IMR-90 (cell line): ENCODE results near the gene RAB3C. TPM values are rescaled to one million over a fixed set of nuclear protein-coding genes. Genes with fewer than 3 reads are reported as not detected.

Source experiments
- ATAC-seq: fragments of 200-7000 bp; cut with Tn5 transposase; 2 replicates; pipeline ENCODE4 v1.9.1; 2020; ENCODE audit warnings: low read depth, mild to moderate bottlenecking, moderate library complexity
- BruUV-seq: library from RNA; stranded (reverse); fragments of 400-500 nt; replicated peaks from 2 replicates; lab custom pipeline; 2021; lab: Mats Ljungman, UMichigan
- CTCF ChIA-PET: fragments of 300-600 bp; formaldehyde crosslinking; extraction: SDS; loops from one replicate; lab custom pipeline; 2021; ENCODE audit warnings: antibody characterized with exemption; lab: Yijun Ruan, JAX
- POLR2A ChIA-PET: fragments of 300-600 bp; sonication (Branson Sonifier 250); formaldehyde crosslinking; loops from one replicate; lab custom pipeline; 2022; ENCODE audit warnings: antibody characterized with exemption; ENCODE audit not compliant: unreplicated experiment; lab: Charles Lee
- DNase-seq: peaks from one replicate; pipeline ENCODE4 v3.0.0; 2013
- H2AFZ ChIP-seq: replicated peaks from 2 replicates; pipeline ENCODE3; 2013; ENCODE audit warnings: low read length, mild to moderate bottlenecking; ENCODE audit not compliant: poor library complexity
- H2AK5ac ChIP-seq: 2 replicates; pipeline ENCODE4 v1.6.1; 2013; ENCODE audit warnings: low read depth, low read length, inconsistent platforms
- H2AK9ac ChIP-seq: replicated peaks from 2 replicates; pipeline ENCODE3; 2013; ENCODE audit warnings: mild to moderate bottlenecking, low read depth, low read length, moderate library complexity; ENCODE audit not compliant: poor library complexity
- H2BK120ac ChIP-seq: 2 replicates; pipeline ENCODE4 v1.6.1; 2013; ENCODE audit warnings: low read depth, low read length, inconsistent platforms
- H2BK15ac ChIP-seq: 3 replicates; pipeline ENCODE4 v1.6.1; 2013; ENCODE audit warnings: low read depth, low read length, inconsistent platforms
- H2BK20ac ChIP-seq: 2 replicates; pipeline ENCODE4 v1.6.1; 2013; ENCODE audit warnings: low read depth, mild to moderate bottlenecking, inconsistent platforms, low read length, moderate library complexity
- H2BK5ac ChIP-seq: 2 replicates; pipeline ENCODE4 v1.6.1; 2013; ENCODE audit warnings: mild to moderate bottlenecking, low read depth, low read length, inconsistent platforms; ENCODE audit not compliant: poor library complexity, severe bottlenecking
- H3K14ac ChIP-seq: replicated peaks from 2 replicates; pipeline ENCODE4 v1.6.1; 2013; ENCODE audit warnings: low read depth, low read length, inconsistent platforms
- H3K18ac ChIP-seq: 2 replicates; pipeline ENCODE4 v1.6.1; 2013; ENCODE audit warnings: low read depth, low read length, control low read depth
- H3K23ac ChIP-seq: 2 replicates; pipeline ENCODE4 v1.6.1; 2013; ENCODE audit warnings: low read depth, low read length, inconsistent platforms
- H3K27ac ChIP-seq: 2 replicates; pipeline ENCODE4 v1.5.1; 2013; ENCODE audit warnings: mild to moderate bottlenecking, control low read depth, low read length; ENCODE audit not compliant: insufficient read depth
- H3K27me3 ChIP-seq: 2 replicates; pipeline ENCODE4 v1.6.1; 2013; ENCODE audit warnings: low read length; ENCODE audit not compliant: control insufficient read depth, insufficient read depth
- H3K36me3 ChIP-seq: 2 replicates; pipeline ENCODE4 v1.6.1; 2013; ENCODE audit warnings: low read length, mixed read lengths; ENCODE audit not compliant: control insufficient read depth, insufficient read depth
- H3K4ac ChIP-seq: 2 replicates; pipeline ENCODE4 v1.6.1; 2013; ENCODE audit warnings: low read depth, low read length, inconsistent platforms
- H3K4me1 ChIP-seq: 2 replicates; pipeline ENCODE4 v1.6.1; 2013; ENCODE audit warnings: low read length, mixed read lengths; ENCODE audit not compliant: control insufficient read depth, insufficient read depth
- H3K4me2 ChIP-seq: 2 replicates; pipeline ENCODE4 v1.6.1; 2013; ENCODE audit warnings: low read depth, mild to moderate bottlenecking, control low read depth, low read length, moderate library complexity
- H3K4me3 ChIP-seq: 2 replicates; pipeline ENCODE4 v1.5.1; 2013; ENCODE audit warnings: low read depth, mild to moderate bottlenecking, control low read depth, low read length, moderate library complexity; ENCODE audit not compliant: insufficient read depth
- H3K56ac ChIP-seq: 2 replicates; pipeline ENCODE4 v1.6.1; 2013; ENCODE audit warnings: low read length, inconsistent platforms; ENCODE audit not compliant: insufficient read depth; ENCODE audit errors: extremely low read depth
- H3K79me1 ChIP-seq, 2 experiments: 2 replicates each; pipeline ENCODE4 v1.6.1; 2013; ENCODE audit warnings: low read length in 2 of 2, inconsistent platforms in 1 of 2, low read depth in 1 of 2
- H3K9ac ChIP-seq: 2 replicates; pipeline ENCODE4 v1.6.1; 2013; ENCODE audit warnings: low read depth, low read length, control low read depth
- H3K9me1 ChIP-seq: 2 replicates; pipeline ENCODE4 v1.6.1; 2013; ENCODE audit warnings: low read length, inconsistent platforms; ENCODE audit not compliant: insufficient read depth
- H3K9me3 ChIP-seq: 2 replicates; pipeline ENCODE4 v1.6.1; 2013; ENCODE audit warnings: low read length; ENCODE audit not compliant: control insufficient read depth, insufficient read depth
- H4K20me1 ChIP-seq: 2 replicates; pipeline ENCODE4 v1.6.1; 2013; ENCODE audit warnings: low read length, inconsistent platforms; ENCODE audit not compliant: insufficient read depth
- H4K5ac ChIP-seq: 2 replicates; pipeline ENCODE4 v1.6.1; 2013; ENCODE audit warnings: mild to moderate bottlenecking, low read depth, low read length, control low read depth
- H4K8ac ChIP-seq, 2 experiments: 2 replicates each; pipeline ENCODE4 v1.6.1; 2013; ENCODE audit warnings: low read depth in 2 of 2, low read length in 2 of 2, control low read depth in 1 of 2, inconsistent platforms in 1 of 2
- H4K91ac ChIP-seq: 2 replicates; pipeline ENCODE4 v1.6.1; 2013; ENCODE audit warnings: low read depth, low read length, inconsistent platforms; ENCODE audit not compliant: insufficient read depth
- BHLHE40 ChIP-seq: fragments of 150-350 bp; IDR thresholded peaks from 2 replicates; pipeline ENCODE4 v1.6.1; 2016; ENCODE audit warnings: mild to moderate bottlenecking, low read depth, low read length
- CEBPB ChIP-seq: IDR thresholded peaks from 2 replicates; pipeline ENCODE4 v1.6.1; 2012; ENCODE audit warnings: low read depth, low read length, improper control_type of control experiment
- CHD1 ChIP-seq: IDR thresholded peaks from 2 replicates; pipeline ENCODE4 v1.6.1; 2012; ENCODE audit warnings: low read depth, low read length, improper control_type of control experiment
- FOS ChIP-seq: fragments of 150-350 bp; IDR thresholded peaks from 2 replicates; pipeline ENCODE4 v1.6.1; 2016; ENCODE audit warnings: low read depth, low read length
- MAFK ChIP-seq: IDR thresholded peaks from 2 replicates; pipeline ENCODE4 v1.6.1; 2012; ENCODE audit warnings: low read depth, low read length, improper control_type of control experiment
- MAZ ChIP-seq: IDR thresholded peaks from 2 replicates; pipeline ENCODE4 v1.6.1; 2012; ENCODE audit warnings: low read depth, mild to moderate bottlenecking, low read length, improper control_type of control experiment, moderate library complexity, borderline replicate concordance
- MXI1 ChIP-seq: IDR thresholded peaks from 2 replicates; pipeline ENCODE4 v1.6.1; 2012; ENCODE audit warnings: low read depth, mild to moderate bottlenecking, low read length, moderate library complexity, borderline replicate concordance
- NFE2L2 ChIP-seq: fragments of 150-350 bp; IDR thresholded peaks from 2 replicates; pipeline ENCODE4 v1.6.1; 2016; ENCODE audit warnings: low read depth, mild to moderate bottlenecking, low read length
- POLR2A ChIP-seq: IDR thresholded peaks from 2 replicates; pipeline ENCODE4 v1.6.1; 2012; ENCODE audit warnings: mild to moderate bottlenecking, low read depth, low read length
- RAD21 ChIP-seq: IDR thresholded peaks from 2 replicates; pipeline ENCODE4 v1.6.1; 2012; ENCODE audit warnings: low read length, improper control_type of control experiment
- RCOR1 ChIP-seq: IDR thresholded peaks from 2 replicates; pipeline ENCODE4 v1.6.1; 2012; ENCODE audit warnings: mild to moderate bottlenecking, low read length, improper control_type of control experiment; ENCODE audit not compliant: insufficient replicate concordance
- RFX5 ChIP-seq: IDR thresholded peaks from 2 replicates; pipeline ENCODE4 v1.8.0; 2012; ENCODE audit warnings: low read depth, mild to moderate bottlenecking, low read length, moderate library complexity
- SMC3 ChIP-seq: fragments of 150-350 bp; IDR thresholded peaks from 2 replicates; pipeline ENCODE4 v1.6.1; 2016; ENCODE audit warnings: low read depth, mild to moderate bottlenecking, antibody characterized with exemption, low read length, moderate library complexity
- WGBS, 2 experiments: methylation state at CpG; one replicate each; pipeline versions ENCODE4 v1.1.5 to v1.1.7; 2013; ENCODE audit warnings: missing lambda C conversion rate in 2 of 2; ENCODE audit not compliant: insufficient read length in 1 of 2; ENCODE audit errors: extremely low coverage in 2 of 2; 5-methylcytosine and 5-hydroxymethylcytosine counted together
- dilution Hi-C: fragments of 300-500 bp; cut with HindIII; formaldehyde crosslinking; loops from one replicate; pipeline ENCODE4 v1.14.3; 2018; ENCODE audit warnings: low sequenced_read_pairs; ENCODE audit not compliant: unreplicated experiment
- in situ Hi-C: fragments of 300-500 bp; cut with MboI; formaldehyde crosslinking; loops from 3 replicates; pipeline ENCODE4 v1.14.3; 2019; ENCODE audit warnings: low sequenced_read_pairs, inconsistent platforms, mixed read lengths
- intact Hi-C: fragments of 100-400 bp; cut with micrococcal nuclease; formaldehyde crosslinking; loops from 2 replicates; pipeline ENCODE4 v1.10.0; 2022
- polyA plus RNA-seq, 3 experiments: library from polyadenylated mRNA; depleted of rRNA; stranded (reverse); fragments of >200 nt; gene quantifications; 2 replicates each; pipeline ENCODE4 v1.2.3, GENCODE V29; 2012; ENCODE audit warnings: low replicate concordance in 1 of 3
- total RNA-seq: library from RNA; depleted of rRNA; stranded (reverse); fragments of >200 nt; gene quantifications from 2 replicates; pipeline ENCODE4 v1.2.3, GENCODE V29; 2012
- TF ChIP-seq, protein P1 (sequence below): fragments of 150-350 bp; IDR thresholded peaks from 2 replicates; pipeline ENCODE4 v1.6.1; 2017; ENCODE audit warnings: mild to moderate bottlenecking, antibody characterized with exemption, low read length, low read depth
- TF ChIP-seq, protein P2 (sequence below): conservative IDR thresholded peaks from 2 replicates; pipeline ENCODE4 v1.5.1; 2012; ENCODE audit warnings: mild to moderate bottlenecking, low read depth, low read length, improper control_type of control experiment
- TF ChIP-seq, protein P3 (sequence below): fragments of 150-350 bp; IDR thresholded peaks from 2 replicates; pipeline ENCODE4 v1.6.1; 2016; ENCODE audit warnings: low read depth, mild to moderate bottlenecking, low read length, moderate library complexity, borderline replicate concordance

The RAB3C gene
- total and polyA plus RNA-seq, 2 of the 4 experiments (the other 2 are of a cell fraction): not detected

DNA sequence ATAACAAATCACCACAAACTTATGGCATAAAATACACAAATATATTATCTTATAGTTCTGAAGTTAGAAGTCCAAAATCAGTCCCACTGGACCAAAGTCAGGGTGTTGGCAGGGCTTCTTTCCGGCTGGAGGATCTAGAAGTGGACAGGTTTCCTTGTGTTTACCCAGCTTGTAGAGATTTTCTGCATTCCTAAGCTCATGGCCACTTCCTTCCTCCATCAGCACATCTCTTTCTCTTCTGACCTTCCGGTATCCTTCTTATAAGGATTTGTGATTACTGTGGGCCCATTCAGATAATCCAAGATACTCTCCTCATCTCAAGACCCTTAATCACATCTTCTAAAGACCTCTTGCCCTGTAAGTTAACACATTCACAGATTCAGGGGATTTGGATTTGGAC lies 97.6 kb downstream of the RAB3C start:
- TF ChIP-seq MXI1 (no peak), BHLHE40 (no peak), POLR2A (no peak), SMC3 (no peak), CEBPB (no peak), MAZ (no peak), RCOR1 (no peak), NFE2L2 (no peak), CHD1 (no peak), RFX5 (no peak), MAFK (no peak), RAD21 (no peak), FOS (no peak)
- TF ChIP-seq, protein P1, sequence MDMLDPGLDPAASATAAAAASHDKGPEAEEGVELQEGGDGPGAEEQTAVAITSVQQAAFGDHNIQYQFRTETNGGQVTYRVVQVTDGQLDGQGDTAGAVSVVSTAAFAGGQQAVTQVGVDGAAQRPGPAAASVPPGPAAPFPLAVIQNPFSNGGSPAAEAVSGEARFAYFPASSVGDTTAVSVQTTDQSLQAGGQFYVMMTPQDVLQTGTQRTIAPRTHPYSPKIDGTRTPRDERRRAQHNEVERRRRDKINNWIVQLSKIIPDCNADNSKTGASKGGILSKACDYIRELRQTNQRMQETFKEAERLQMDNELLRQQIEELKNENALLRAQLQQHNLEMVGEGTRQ: no peak
- TF ChIP-seq, protein P2, sequence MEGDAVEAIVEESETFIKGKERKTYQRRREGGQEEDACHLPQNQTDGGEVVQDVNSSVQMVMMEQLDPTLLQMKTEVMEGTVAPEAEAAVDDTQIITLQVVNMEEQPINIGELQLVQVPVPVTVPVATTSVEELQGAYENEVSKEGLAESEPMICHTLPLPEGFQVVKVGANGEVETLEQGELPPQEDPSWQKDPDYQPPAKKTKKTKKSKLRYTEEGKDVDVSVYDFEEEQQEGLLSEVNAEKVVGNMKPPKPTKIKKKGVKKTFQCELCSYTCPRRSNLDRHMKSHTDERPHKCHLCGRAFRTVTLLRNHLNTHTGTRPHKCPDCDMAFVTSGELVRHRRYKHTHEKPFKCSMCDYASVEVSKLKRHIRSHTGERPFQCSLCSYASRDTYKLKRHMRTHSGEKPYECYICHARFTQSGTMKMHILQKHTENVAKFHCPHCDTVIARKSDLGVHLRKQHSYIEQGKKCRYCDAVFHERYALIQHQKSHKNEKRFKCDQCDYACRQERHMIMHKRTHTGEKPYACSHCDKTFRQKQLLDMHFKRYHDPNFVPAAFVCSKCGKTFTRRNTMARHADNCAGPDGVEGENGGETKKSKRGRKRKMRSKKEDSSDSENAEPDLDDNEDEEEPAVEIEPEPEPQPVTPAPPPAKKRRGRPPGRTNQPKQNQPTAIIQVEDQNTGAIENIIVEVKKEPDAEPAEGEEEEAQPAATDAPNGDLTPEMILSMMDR: no peak
- TF ChIP-seq, protein P3, sequence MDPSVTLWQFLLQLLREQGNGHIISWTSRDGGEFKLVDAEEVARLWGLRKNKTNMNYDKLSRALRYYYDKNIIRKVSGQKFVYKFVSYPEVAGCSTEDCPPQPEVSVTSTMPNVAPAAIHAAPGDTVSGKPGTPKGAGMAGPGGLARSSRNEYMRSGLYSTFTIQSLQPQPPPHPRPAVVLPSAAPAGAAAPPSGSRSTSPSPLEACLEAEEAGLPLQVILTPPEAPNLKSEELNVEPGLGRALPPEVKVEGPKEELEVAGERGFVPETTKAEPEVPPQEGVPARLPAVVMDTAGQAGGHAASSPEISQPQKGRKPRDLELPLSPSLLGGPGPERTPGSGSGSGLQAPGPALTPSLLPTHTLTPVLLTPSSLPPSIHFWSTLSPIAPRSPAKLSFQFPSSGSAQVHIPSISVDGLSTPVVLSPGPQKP: no peak
- Histone ChIP-seq H4K8ac (no peak overlapping the region), H2AFZ (no peak overlapping the region), H3K9me3 (no peaks in the 10 kb centered on the region), H3K4me1 (no peaks in the 10 kb centered on the region), H3K56ac (no peak overlapping the region), H3K23ac (no peak overlapping the region), H3K18ac (no peak overlapping the region), H3K27me3 (no peaks in the 10 kb centered on the region), H3K79me1 (no peaks in the 10 kb centered on the region), H2BK20ac (no peak overlapping the region), H4K20me1 (no peaks in the 10 kb centered on the region), H3K9ac (no peak overlapping the region), H3K14ac (no peak overlapping the region), H2AK9ac (no peak overlapping the region), H3K4ac (no peak overlapping the region), H3K9me1 (no peaks in the 10 kb centered on the region), H2BK5ac (no peak overlapping the region), H4K5ac (no peak overlapping the region), H2BK15ac (no peak overlapping the region), H2AK5ac (no peak overlapping the region), H2BK120ac (no peak overlapping the region), H3K4me2 (no peak overlapping the region), H3K4me3 (no peak overlapping the region), H4K91ac (no peak overlapping the region), H3K36me3 (no peaks in the 10 kb centered on the region), H3K27ac (no peak overlapping the region)
- CTCF ChIA-PET: no interaction called here
- DNase-seq (no peak), ATAC-seq (no peak)
- no TSS peak for BruUV-seq
- POLR2A ChIA-PET: no interaction called here
- dilution Hi-C loops (no loop called here), in situ Hi-C loops (no loop called here), intact Hi-C loops (no loop called here)
- no CpG with 5 or more reads among the region's 2 CpGs for WGBS, 2 experiments
